UCSD-AML1 (cell line): ENCODE data around the gene DDX51.

ENCODE experiments used
- DNase-seq: peaks from one replicate; lab custom pipeline; 2025; ENCODE audit not compliant: unreplicated experiment; lab: John Stamatoyannopoulos, UW

Gene DDX51

GRCh38 chr12:132179431-132180362, 35.6 kb upstream of the DDX51 start:
- DNase-seq, result no peak

DNA sequence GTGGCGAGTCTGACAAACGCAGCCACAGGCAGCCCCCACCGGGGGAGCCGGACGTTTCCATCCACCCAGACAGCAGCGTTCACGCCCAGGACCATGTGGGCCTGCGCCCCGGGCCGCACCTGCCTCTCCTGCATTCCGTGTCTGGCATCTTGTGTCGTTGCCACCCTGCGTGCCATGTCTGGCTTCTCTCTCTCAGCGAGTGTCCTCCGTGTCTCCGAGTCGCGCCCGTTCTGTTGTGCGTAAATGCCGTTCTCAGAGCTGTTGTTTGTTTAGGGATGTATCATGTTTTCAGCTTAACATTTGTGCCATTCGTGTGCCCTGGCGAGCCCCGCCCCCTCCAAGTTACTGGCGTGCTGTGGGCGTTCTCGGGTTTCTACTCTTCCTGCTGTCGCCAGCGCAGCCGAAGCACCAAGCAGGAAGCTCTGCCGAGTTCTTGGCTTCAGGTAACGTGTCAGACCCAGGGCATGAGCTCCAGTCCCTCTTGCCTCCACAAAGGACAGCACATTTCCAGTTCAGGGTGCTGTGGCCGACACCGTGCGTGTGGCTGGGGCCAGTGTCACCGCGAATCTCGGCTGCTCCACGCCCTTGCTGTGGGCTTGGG, 34.8 kb upstream of the DDX51 start:
- DNase-seq, result no peak

- DNase-seq, result no peak
These were observed 34.2 kb upstream of the DDX51 start for GRCh38 chr12:132178316-132178715.

GRCh38 chr12:132176920-132177551, 32.9 kb upstream of the DDX51 start:
- no peak for DNase-seq

- DNase-seq, result no peak
These were observed 32.3 kb upstream of the DDX51 start for GRCh38 chr12:132176385-132176919.

DNA sequence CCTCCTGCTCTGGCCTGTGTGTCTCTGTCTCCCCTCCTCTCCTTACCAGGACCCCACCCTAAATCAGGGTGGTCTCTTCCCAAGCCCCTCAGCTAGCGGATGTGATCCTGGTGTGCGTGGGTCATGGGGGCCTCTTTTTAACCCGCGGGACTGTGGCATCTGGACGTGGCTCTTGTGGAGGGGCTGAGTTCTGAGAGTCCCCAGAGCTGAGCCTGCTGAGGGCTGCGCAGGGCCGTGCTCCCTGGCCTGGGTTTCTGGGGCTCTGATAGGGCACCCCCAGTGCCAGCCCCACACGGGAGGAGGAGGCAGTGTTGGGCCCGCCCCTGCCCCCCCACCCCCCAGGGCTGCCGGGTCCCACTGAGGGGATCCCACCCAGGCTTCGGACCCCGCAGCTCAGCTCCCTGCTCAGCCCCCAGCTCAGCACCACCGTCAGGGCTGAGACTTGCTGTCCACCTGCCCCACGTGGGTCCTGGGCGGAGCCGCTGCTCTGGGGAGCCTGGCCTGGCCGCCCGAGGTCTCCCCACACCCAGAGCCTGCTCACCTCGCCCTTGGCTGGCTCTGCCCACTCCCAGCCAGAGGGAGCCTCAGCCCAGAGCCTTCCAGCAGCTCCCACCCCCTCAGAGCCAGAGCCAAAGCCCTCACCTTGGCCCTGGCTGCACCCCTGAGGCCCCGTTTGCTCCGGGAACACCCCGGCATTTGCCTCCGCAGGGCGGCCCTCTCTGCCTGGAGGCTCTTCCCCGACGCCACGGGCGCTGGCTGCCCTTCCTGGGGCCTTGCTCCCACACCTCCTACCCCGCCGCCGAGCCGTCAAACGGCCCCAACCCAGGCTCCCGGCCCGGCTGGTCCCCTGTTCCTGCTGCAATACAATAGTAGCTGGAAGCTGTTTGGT, 31.6 kb upstream of the DDX51 start:
- DNase-seq, result no peak

DNA sequence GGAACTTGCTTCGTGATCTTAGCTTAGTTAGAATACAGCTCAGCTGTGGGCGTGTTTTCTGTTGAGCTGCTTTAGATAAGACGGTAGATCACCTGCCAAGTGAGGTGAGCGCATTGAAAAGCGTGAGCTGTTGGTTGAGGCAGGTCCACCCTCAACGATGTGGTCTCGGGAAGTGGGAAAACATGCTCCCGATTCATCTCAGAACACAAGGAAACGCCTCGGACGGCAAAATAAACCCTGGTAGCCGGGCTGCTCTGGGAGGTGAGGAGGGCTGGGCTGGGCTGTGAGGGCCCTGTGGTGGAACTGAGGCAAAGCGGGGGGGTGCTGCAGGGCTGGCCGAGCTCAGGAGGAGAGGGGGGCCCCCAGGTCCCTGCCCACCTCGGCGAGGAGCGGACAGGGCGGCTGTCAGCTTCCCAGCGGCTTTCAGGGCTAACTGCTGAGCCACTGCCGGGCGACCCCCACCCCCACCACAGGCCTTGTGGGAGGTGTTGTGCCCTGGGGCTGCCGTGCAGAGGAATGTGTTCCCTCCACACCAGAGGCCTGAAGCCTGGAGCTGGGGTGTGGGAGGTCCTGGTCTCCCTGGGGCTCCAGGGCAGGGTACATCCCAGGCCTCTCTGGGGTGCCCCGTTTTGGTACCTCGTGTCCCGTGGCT, 30.8 kb upstream of the DDX51 start:
- no peak for DNase-seq

DNA sequence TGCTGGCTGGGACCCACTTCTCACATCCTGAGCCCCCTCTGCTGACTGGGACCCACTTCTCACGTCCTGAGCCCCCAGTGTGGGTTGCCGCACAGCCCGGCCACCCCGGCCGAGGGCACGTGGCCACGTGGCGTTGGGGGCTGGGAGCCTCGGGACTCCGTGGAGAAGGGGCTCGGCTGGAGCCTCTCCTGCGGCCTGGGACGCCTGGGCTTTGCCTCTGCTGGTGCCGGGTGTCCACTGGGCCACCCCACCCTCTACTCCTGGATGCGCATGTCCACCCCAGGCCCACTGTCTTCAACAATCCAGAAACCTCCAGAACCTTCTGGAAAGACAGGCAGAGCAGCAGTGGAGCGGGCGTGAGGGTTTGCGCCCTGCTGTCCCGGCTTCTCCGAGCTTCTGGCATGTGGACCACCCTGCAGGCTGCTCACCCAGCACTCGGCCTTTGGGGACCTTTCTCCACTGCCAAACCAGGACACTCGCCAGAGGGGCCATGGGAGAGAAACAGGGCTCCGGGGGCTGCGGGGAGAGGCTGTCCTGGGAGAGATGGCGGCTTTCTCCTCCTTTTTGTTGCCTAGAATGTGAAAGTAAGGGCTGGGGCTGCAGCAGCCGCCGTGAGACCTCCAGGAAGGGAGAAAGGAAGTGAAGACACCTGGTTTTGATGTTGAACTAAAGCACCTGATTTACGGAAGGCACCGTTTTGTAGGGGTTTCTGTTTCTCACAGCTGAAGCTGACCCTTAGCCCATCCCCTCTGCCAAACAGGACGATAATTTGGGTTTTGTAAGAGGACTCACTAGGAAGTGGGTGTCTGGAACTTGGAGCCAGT, 30.1 kb upstream of the DDX51 start:
- no peak for DNase-seq

- DNase-seq, result no peak
These were observed 29.3 kb upstream of the DDX51 start for GRCh38 chr12:132173135-132174014.

DNA sequence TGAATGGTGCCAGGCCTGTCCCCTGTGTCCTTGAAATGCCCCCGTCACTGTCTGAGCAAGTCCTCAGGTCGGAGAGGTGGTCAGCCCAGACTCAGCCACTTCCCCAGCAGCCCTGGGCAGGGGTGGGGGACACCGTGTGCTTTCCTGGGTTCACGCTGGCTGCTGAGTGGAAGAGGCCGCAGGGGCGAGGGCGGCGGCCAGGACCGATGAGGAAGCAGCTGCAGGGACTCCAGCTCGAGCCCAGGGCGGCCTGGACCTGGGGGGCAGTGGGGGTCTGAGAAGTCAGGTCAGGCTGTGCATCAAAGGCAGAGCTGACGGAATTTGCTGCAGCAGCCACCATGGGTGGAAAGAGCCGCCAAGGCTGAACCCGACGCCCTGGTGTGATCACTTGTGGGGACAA, 28.5 kb upstream of the DDX51 start:
- DNase-seq, result no peak

- no peak for DNase-seq
These were observed 27.9 kb upstream of the DDX51 start for GRCh38 chr12:132171968-132172521.

DNA sequence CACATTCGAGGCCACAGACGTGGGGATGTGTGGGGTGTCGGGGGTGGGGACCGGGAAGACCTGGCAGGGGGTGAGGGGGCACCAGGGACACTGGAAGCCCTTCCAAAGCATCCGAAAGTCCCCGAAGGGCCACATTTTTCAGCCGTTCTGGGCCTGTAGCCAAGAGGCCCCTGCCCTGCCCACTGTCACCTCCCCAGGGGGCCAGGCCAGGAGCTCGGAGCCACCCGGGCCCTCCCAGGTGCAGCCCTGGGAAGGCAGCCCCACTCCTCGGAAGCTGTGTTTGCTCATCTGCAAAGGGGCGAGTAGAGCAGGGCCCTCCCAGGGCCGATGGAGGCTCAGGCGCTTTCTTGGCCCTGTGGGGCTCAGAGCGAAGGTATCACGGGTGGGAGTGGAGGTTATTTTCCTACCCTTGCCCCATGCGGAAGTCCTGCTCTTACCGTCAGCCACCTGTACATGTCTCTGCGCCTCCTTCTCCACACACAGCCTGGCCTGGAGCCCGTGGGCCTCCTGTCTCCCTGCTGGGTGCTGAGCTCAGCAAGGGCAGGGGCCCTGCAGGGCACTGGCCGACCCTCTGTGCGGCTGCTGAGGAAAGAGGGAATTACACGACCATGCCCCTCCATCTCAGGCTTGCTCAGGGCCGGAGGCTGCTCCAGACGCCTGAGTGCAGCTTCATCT, 27.3 kb upstream of the DDX51 start:
- DNase-seq, result no peak

DNA sequence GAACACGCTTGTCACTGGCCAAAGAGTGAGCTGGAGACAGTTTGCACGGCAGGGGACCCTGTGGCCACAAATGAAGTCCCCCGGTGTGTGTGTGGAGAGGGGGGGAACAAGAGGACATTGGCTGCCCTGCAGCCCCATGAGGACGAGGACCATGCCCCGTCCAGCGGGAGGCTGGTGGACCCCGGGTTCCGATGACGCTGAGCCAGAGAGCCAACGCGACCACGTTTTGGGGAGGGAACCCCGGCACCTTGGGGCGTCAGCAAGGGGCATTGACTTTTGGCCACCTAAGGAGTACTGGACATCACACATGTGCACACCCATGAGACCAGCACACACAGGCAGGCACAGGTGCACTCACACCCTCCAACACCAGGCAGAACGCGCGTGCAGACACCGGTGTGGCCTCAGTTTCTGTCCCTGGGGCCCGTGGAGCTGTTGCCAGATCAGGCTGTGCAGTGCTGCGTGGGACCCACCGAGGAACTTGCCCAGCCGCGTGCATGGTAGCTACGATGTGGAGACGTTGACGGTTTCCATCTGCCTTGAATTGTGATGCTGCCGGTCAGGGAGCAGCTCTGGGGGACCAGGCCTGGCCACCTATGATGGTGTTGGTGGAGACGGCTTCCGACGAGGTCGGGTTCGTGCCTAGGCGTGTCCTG, 26.6 kb upstream of the DDX51 start:
- DNase-seq, result no peak

- DNase-seq, result no peak
These were observed 26.0 kb upstream of the DDX51 start for GRCh38 chr12:132170094-132170636.

GRCh38 chr12:132169376-132169775, 25.3 kb upstream of the DDX51 start:
- DNase-seq, result no peak

GRCh38 chr12:132168311-132169031, 24.4 kb upstream of the DDX51 start:
- DNase-seq, result no peak
